Immature natural killer cell (primary cell): ENCODE data around the gene ACTL6A. TPM values are rescaled to one million over a fixed set of nuclear protein-coding genes. Genes with fewer than 3 reads are reported as not detected.
"Not testable (repeated sequence)": the region's sequence is repeated elsewhere in the genome, so short reads cannot be mapped to it uniquely, and the experiment has no call there.

ENCODE experiments used
- DNase-seq, 3 donors: peaks; one replicate each; pipeline ENCODE4 v3.0.0; 2022; ENCODE audit warnings: mixed read lengths in 1 of 3
- H3K27ac Mint-ChIP-seq, 6 donors: one replicate each; pipeline ENCODE4 v1.8.0; 2020; ENCODE audit warnings: mixed read lengths in 6 of 6, mild to moderate bottlenecking in 5 of 6, inconsistent platforms in 4 of 6, moderate library complexity in 3 of 6
- H3K27me3 Mint-ChIP-seq, 3 donors: one replicate each; pipeline ENCODE4 v1.8.0; 2020 to 2021; ENCODE audit warnings: low read depth in 3 of 3, mild to moderate bottlenecking in 3 of 3, mixed read lengths in 3 of 3, moderate library complexity in 3 of 3, inconsistent platforms in 1 of 3
- H3K36me3 Mint-ChIP-seq, 3 donors: one replicate each; pipeline ENCODE4 v1.8.0; 2020; ENCODE audit warnings: mixed read lengths in 3 of 3, inconsistent platforms in 2 of 3, mild to moderate bottlenecking in 2 of 3
- H3K4me1 Mint-ChIP-seq, 2 donors: one replicate each; pipeline ENCODE4 v1.8.0; 2020; ENCODE audit warnings: inconsistent platforms in 2 of 2, mild to moderate bottlenecking in 2 of 2, mixed read lengths in 2 of 2, moderate library complexity in 1 of 2
- H3K4me3 Mint-ChIP-seq, 5 donors: one replicate each; pipeline ENCODE4 v1.8.0; 2020; ENCODE audit warnings: mild to moderate bottlenecking in 5 of 5, mixed read lengths in 5 of 5, inconsistent platforms in 3 of 5, moderate library complexity in 3 of 5
- H3K9me3 Mint-ChIP-seq, 6 donors: one replicate each; pipeline ENCODE4 v1.8.0; 2020; ENCODE audit warnings: mild to moderate bottlenecking in 6 of 6, mixed read lengths in 6 of 6, inconsistent platforms in 4 of 6, moderate library complexity in 3 of 6
- polyA plus RNA-seq, 3 donors: library from polyadenylated mRNA; unstranded; fragments of 300-500 nt; fragmentation: Illumina TruSeq; gene quantifications; one replicate each; pipeline ENCODE4 v1.2.3, GENCODE V29; 2021

The ACTL6A gene
- 10 to 100 TPM; 25.6 to 46.1 (median 34.5) TPM for polyA plus RNA-seq

GRCh38 chr3:179562591-179563270, at the start of gene ACTL6A:
Gene ACTL6A (plus strand): TSS chr3:179562926. CDS start chr3:179563093, 167 bp downstream.
- H3K9me3 Mint-ChIP-seq, result no peaks in the 10 kb centered on the region
- H3K36me3 Mint-ChIP-seq, result no peaks in the 10 kb centered on the region
- peaks cover 5 to 9% (median 5%) of the 10 kb centered on the region in 3 donors for H3K27me3 Mint-ChIP-seq
- peak within 1 kb of the TSS; percentile 80 to 97 (median 96) for H3K27ac Mint-ChIP-seq
- DNase-seq, result peak; percentile 97
- H3K4me3 Mint-ChIP-seq, result peak within 1 kb of the TSS; percentile 92 to 100 (median 99)
- peaks cover 24 to 36% of the 10 kb centered on the region in 2 donors for H3K4me1 Mint-ChIP-seq

- peaks cover 0 to 4% (median 4%) of the 10 kb centered on the region in 3 donors for H3K36me3 Mint-ChIP-seq
- no peaks in the 10 kb centered on the region for H3K4me1 Mint-ChIP-seq
- H3K4me3 Mint-ChIP-seq, result no peak overlapping the region
- H3K9me3 Mint-ChIP-seq, result peaks cover 14 to 33% (median 19%) of the 10 kb centered on the region in 6 donors
- DNase-seq, result no peak
- H3K27ac Mint-ChIP-seq, result no peak overlapping the region
- H3K27me3 Mint-ChIP-seq, result peaks cover 0 to 5% (median 1%) of the 10 kb centered on the region in 3 donors
These were observed 48.9 kb upstream of the ACTL6A start for GRCh38 chr3:179513862-179514261.

- not testable (repeated sequence) for H3K27ac Mint-ChIP-seq, DNase-seq, H3K27me3 Mint-ChIP-seq, H3K36me3 Mint-ChIP-seq, H3K4me3 Mint-ChIP-seq, H3K4me1 Mint-ChIP-seq
- peaks cover 14 to 33% (median 19%) of the 10 kb centered on the region in 6 donors for H3K9me3 Mint-ChIP-seq
These were observed 46.1 kb upstream of the ACTL6A start for GRCh38 chr3:179516461-179517251.

- no peaks in the 10 kb centered on the region for H3K36me3 Mint-ChIP-seq
- DNase-seq, result no peak
These were observed 36.2 kb upstream of the ACTL6A start for GRCh38 chr3:179526482-179526881.

GRCh38 chr3:179526989-179527391, 35.7 kb upstream of the ACTL6A start:
- Mint-ChIP-seq H3K27me3 (peaks cover 2 to 11% (median 4%) of the 10 kb centered on the region in 3 donors), H3K9me3 (no peaks in the 10 kb centered on the region), H3K27ac (no peak overlapping the region), H3K36me3 (no peaks in the 10 kb centered on the region), H3K4me3 (no peak overlapping the region), H3K4me1 (no peaks in the 10 kb centered on the region)
- no peak for DNase-seq

More at GRCh38 chr3:179526482-179526881, 36.2 kb upstream of the ACTL6A start:
- peaks cover 2 to 11% (median 4%) of the 10 kb centered on the region in 3 donors for H3K27me3 Mint-ChIP-seq
- no peaks in the 10 kb centered on the region for H3K4me1 Mint-ChIP-seq
- no peak overlapping the region for H3K27ac Mint-ChIP-seq
- H3K9me3 Mint-ChIP-seq, result no peaks in the 10 kb centered on the region
- H3K4me3 Mint-ChIP-seq, result no peak overlapping the region

GRCh38 chr3:179528772-179529171, 34.0 kb upstream of the ACTL6A start:
- no peak for DNase-seq
- H3K4me1 Mint-ChIP-seq, result no peaks in the 10 kb centered on the region
- H3K27ac Mint-ChIP-seq, result no peak overlapping the region
- H3K4me3 Mint-ChIP-seq, result no peak overlapping the region
- no peaks in the 10 kb centered on the region for H3K36me3 Mint-ChIP-seq
- peaks cover 4 to 11% (median 7%) of the 10 kb centered on the region in 3 donors for H3K27me3 Mint-ChIP-seq
- no peaks in the 10 kb centered on the region for H3K9me3 Mint-ChIP-seq

- no peak overlapping the region for H3K4me3 Mint-ChIP-seq
- no peak for DNase-seq
- peaks cover 4 to 7% (median 6%) of the 10 kb centered on the region in 3 donors for H3K27me3 Mint-ChIP-seq
- H3K4me1 Mint-ChIP-seq, result no peaks in the 10 kb centered on the region
- no peak overlapping the region for H3K27ac Mint-ChIP-seq
- H3K9me3 Mint-ChIP-seq, result peaks cover 0 to 3% (median 0%) of the 10 kb centered on the region in 6 donors
- H3K36me3 Mint-ChIP-seq, result no peaks in the 10 kb centered on the region
These were observed 31.1 kb upstream of the ACTL6A start for GRCh38 chr3:179531576-179531975.

- Mint-ChIP-seq H3K9me3 (peaks cover 0 to 3% (median 0%) of the 10 kb centered on the region in 6 donors), H3K36me3 (no peaks in the 10 kb centered on the region), H3K4me3 (no peak overlapping the region), H3K27ac (no peak overlapping the region), H3K27me3 (peaks cover 2 to 7% (median 4%) of the 10 kb centered on the region in 3 donors), H3K4me1 (no peaks in the 10 kb centered on the region)
- no peak for DNase-seq
These were observed 29.5 kb upstream of the ACTL6A start for GRCh38 chr3:179533274-179533673.

- no peak for DNase-seq
- H3K36me3 Mint-ChIP-seq, result no peaks in the 10 kb centered on the region
- peaks cover 0 to 3% (median 0%) of the 10 kb centered on the region in 6 donors for H3K9me3 Mint-ChIP-seq
- no peak overlapping the region for H3K4me3 Mint-ChIP-seq
- H3K27me3 Mint-ChIP-seq, result peaks cover 2 to 4% (median 3%) of the 10 kb centered on the region in 3 donors
- H3K27ac Mint-ChIP-seq, result no peak overlapping the region
- H3K4me1 Mint-ChIP-seq, result no peaks in the 10 kb centered on the region
These were observed 26.5 kb upstream of the ACTL6A start for GRCh38 chr3:179536256-179536655.

GRCh38 chr3:179541094-179541493, 21.6 kb upstream of the ACTL6A start:
- no peaks in the 10 kb centered on the region for H3K4me1 Mint-ChIP-seq
- H3K27me3 Mint-ChIP-seq, result peaks cover 1 to 3% (median 3%) of the 10 kb centered on the region in 3 donors
- H3K36me3 Mint-ChIP-seq, result no peaks in the 10 kb centered on the region
- H3K9me3 Mint-ChIP-seq, result no peaks in the 10 kb centered on the region
- H3K27ac Mint-ChIP-seq, result no peak overlapping the region
- no peak overlapping the region for H3K4me3 Mint-ChIP-seq
- no peak for DNase-seq

GRCh38 chr3:179541596-179541995, 21.1 kb upstream of the ACTL6A start:
- peaks cover 0 to 3% (median 3%) of the 10 kb centered on the region in 3 donors for H3K27me3 Mint-ChIP-seq
- no peak overlapping the region for H3K27ac Mint-ChIP-seq
- DNase-seq, result no peak
- H3K4me1 Mint-ChIP-seq, result no peaks in the 10 kb centered on the region
- no peaks in the 10 kb centered on the region for H3K36me3 Mint-ChIP-seq
- H3K9me3 Mint-ChIP-seq, result no peaks in the 10 kb centered on the region
- H3K4me3 Mint-ChIP-seq, result no peak overlapping the region

GRCh38 chr3:179542375-179542774, 20.4 kb upstream of the ACTL6A start:
- H3K27me3 Mint-ChIP-seq, result peaks cover 0 to 3% (median 3%) of the 10 kb centered on the region in 3 donors

GRCh38 chr3:179544981-179545645, 17.6 kb upstream of the ACTL6A start:
- Mint-ChIP-seq H3K36me3 (no peaks in the 10 kb centered on the region), H3K4me3 (no peak overlapping the region), H3K4me1 (no peaks in the 10 kb centered on the region), H3K9me3 (no peaks in the 10 kb centered on the region), H3K27ac (no peak overlapping the region), H3K27me3 (peaks cover 0 to 3% (median 3%) of the 10 kb centered on the region in 3 donors)
- no peak for DNase-seq

More at GRCh38 chr3:179542375-179542774, 20.4 kb upstream of the ACTL6A start:
- DNase-seq, result no peak
- Mint-ChIP-seq H3K4me3 (no peak overlapping the region), H3K4me1 (no peaks in the 10 kb centered on the region), H3K27ac (no peak overlapping the region), H3K9me3 (no peaks in the 10 kb centered on the region), H3K36me3 (no peaks in the 10 kb centered on the region)

GRCh38 chr3:179546814-179547241, 15.9 kb upstream of the ACTL6A start:
- Mint-ChIP-seq H3K4me3 (no peak overlapping the region), H3K27me3 (peaks cover 0 to 3% (median 3%) of the 10 kb centered on the region in 3 donors), H3K27ac (no peak overlapping the region), H3K36me3 (no peaks in the 10 kb centered on the region), H3K9me3 (no peaks in the 10 kb centered on the region), H3K4me1 (no peaks in the 10 kb centered on the region)
- no peak for DNase-seq
